GM23338 (cell line): ENCODE measurements around the gene DEFB115. TPM values are rescaled to one million over a fixed set of nuclear protein-coding genes. Genes with fewer than 3 reads are reported as not detected.

Experiments used
- ATAC-seq: fragments of 200-7000 bp; cut with Tn5 transposase; 3 replicates; pipeline ENCODE4 v1.9.1; 2020
- DNase-seq: peaks from one replicate; pipeline ENCODE4 v3.0.0-alpha.2; 2015; ENCODE audit warnings: low spot score
- H2AFZ ChIP-seq: fragments of 200-600 bp; sonication (generic); 2 replicates; pipeline ENCODE4 v1.8.0; 2016; ENCODE audit warnings: antibody characterized with exemption, mild to moderate bottlenecking, moderate library complexity
- H3F3A ChIP-seq: fragments of 200-600 bp; sonication (generic); replicated peaks from 2 replicates; pipeline ENCODE4 v1.8.0; 2017; ENCODE audit warnings: antibody characterized with exemption, mixed run types, low read depth
- H3K27ac ChIP-seq: fragments of 200-600 bp; sonication (generic); 2 replicates; pipeline ENCODE4 v1.6.1; 2016; ENCODE audit warnings: low read depth
- H3K27me3 ChIP-seq: fragments of 200-600 bp; sonication (generic); 2 replicates; pipeline ENCODE4 v1.8.0; 2016; ENCODE audit warnings: mild to moderate bottlenecking, mixed run types, moderate library complexity; ENCODE audit not compliant: insufficient read depth
- H3K36me3 ChIP-seq: fragments of 200-600 bp; sonication (generic); 2 replicates; pipeline ENCODE4 v1.8.0; 2016; ENCODE audit warnings: mild to moderate bottlenecking; ENCODE audit not compliant: insufficient read depth
- H3K4me1 ChIP-seq: fragments of 200-600 bp; sonication (generic); 2 replicates; pipeline ENCODE4 v1.8.0; 2016; ENCODE audit warnings: mild to moderate bottlenecking, moderate library complexity; ENCODE audit not compliant: insufficient read depth
- H3K4me2 ChIP-seq: fragments of 200-600 bp; sonication (generic); 2 replicates; pipeline ENCODE4 v1.7.1; 2017; ENCODE audit warnings: mixed run types
- H3K4me3 ChIP-seq: fragments of 200-600 bp; sonication (generic); 2 replicates; pipeline ENCODE4 v1.6.1; 2016; ENCODE audit warnings: mixed run types
- H3K79me2 ChIP-seq: fragments of 200-600 bp; sonication (generic); replicated peaks from 2 replicates; pipeline ENCODE4 v1.8.0; 2017; ENCODE audit warnings: mild to moderate bottlenecking; ENCODE audit not compliant: insufficient read depth
- H3K9me2 ChIP-seq: fragments of 200-600 bp; sonication (generic); 2 replicates; pipeline ENCODE4 v1.8.0; 2017; ENCODE audit not compliant: insufficient read depth
- H4K20me1 ChIP-seq: fragments of 200-600 bp; sonication (generic); replicated peaks from 2 replicates; pipeline ENCODE4 v1.8.0; 2017; ENCODE audit warnings: mild to moderate bottlenecking; ENCODE audit not compliant: insufficient read depth
- H3K27ac Mint-ChIP-seq: 2 replicates; pipeline ENCODE4 v1.8.0; 2020; ENCODE audit warnings: inconsistent platforms, mild to moderate bottlenecking, moderate library complexity, mixed read lengths
- H3K27me3 Mint-ChIP-seq: 3 replicates; pipeline ENCODE4 v1.8.0; 2022; ENCODE audit warnings: low read depth, mild to moderate bottlenecking, moderate library complexity, mixed read lengths, inconsistent platforms; ENCODE audit not compliant: insufficient read depth, poor library complexity
- H3K36me3 Mint-ChIP-seq: 3 replicates; pipeline ENCODE4 v1.8.0; 2021; ENCODE audit warnings: low read depth, mild to moderate bottlenecking, inconsistent platforms, moderate library complexity, mixed read lengths
- H3K4me1 Mint-ChIP-seq: 3 replicates; pipeline ENCODE4 v1.8.0; 2020; ENCODE audit warnings: mild to moderate bottlenecking, inconsistent platforms, mixed read lengths
- H3K4me3 Mint-ChIP-seq: 3 replicates; pipeline ENCODE4 v1.8.0; 2021; ENCODE audit warnings: moderate library complexity, mild to moderate bottlenecking, inconsistent platforms, mixed read lengths
- H3K9me3 Mint-ChIP-seq: 3 replicates; pipeline ENCODE4 v1.8.0; 2020; ENCODE audit warnings: moderate library complexity, mild to moderate bottlenecking, inconsistent platforms, mixed read lengths
- ETS1 ChIP-seq: IDR thresholded peaks from 2 replicates; pipeline ENCODE4 v1.6.1; 2016; ENCODE audit warnings: antibody characterized with exemption
- EZH2phosphoT487 ChIP-seq: fragments of 200-600 bp; sonication (generic); IDR thresholded peaks from one replicate; pipeline ENCODE4 v1.8.1; 2018; ENCODE audit warnings: antibody characterized with exemption; ENCODE audit not compliant: unreplicated experiment
- JUNB ChIP-seq: IDR thresholded peaks from one replicate; pipeline ENCODE4 v1.6.1; 2016; ENCODE audit warnings: antibody characterized with exemption; ENCODE audit not compliant: unreplicated experiment
- NANOG ChIP-seq: IDR thresholded peaks from 2 replicates; pipeline ENCODE4 v1.6.1; 2016; ENCODE audit warnings: antibody characterized with exemption, borderline replicate concordance
- REST ChIP-seq: IDR thresholded peaks from one replicate; pipeline ENCODE4 v1.6.1; 2018; ENCODE audit warnings: antibody characterized with exemption; ENCODE audit not compliant: unreplicated experiment
- STAT1 ChIP-seq: IDR thresholded peaks from one replicate; pipeline ENCODE4 v1.6.1; 2016; ENCODE audit warnings: antibody characterized with exemption; ENCODE audit not compliant: unreplicated experiment
- ZNF462 ChIP-seq: fragments of 250-450 bp; sonication (Bioruptor Pico); IDR thresholded peaks from 2 replicates; pipeline ENCODE4 v1.5.0; 2020; ENCODE audit warnings: mild to moderate bottlenecking, moderate library complexity
- polyA plus RNA-seq: library from polyadenylated mRNA; unstranded; fragments of >200 nt; fragmentation: Nextera tagmentation; extraction: Ambion mirVana; gene quantifications from 2 replicates; pipeline ENCODE4 v1.2.1, GENCODE V29; 2016
- total RNA-seq: library from RNA; depleted of rRNA; stranded (reverse); fragments of >200 nt; shearing (Covaris generic); gene quantifications from 2 replicates; pipeline ENCODE4 v1.2.3, GENCODE V29; 2014

The DEFB115 gene
- total and polyA plus RNA-seq, 2 experiments from 2014 or later = 1.1 TPM; not detected in 1

GRCh38 chr20:31236953-31237352 is 20.5 kb upstream of the DEFB115 start:
- Histone ChIP-seq H3K9me2 (no peaks in the 10 kb centered on the region), H3F3A (peaks cover 52% of the 10 kb centered on the region), H3K4me1 (no peaks in the 10 kb centered on the region), H3K36me3 (peaks cover 74% of the 10 kb centered on the region), H3K27me3 (no peaks in the 10 kb centered on the region), H2AFZ (no peak overlapping the region), H4K20me1 (no peaks in the 10 kb centered on the region), H3K79me2 (no peaks in the 10 kb centered on the region), H3K27ac (no peak overlapping the region), H3K4me3 (no peak overlapping the region; the same call in 1 of the 2 replicates), H3K4me2 (no peak overlapping the region)
- H3K27ac Mint-ChIP-seq = no peak overlapping the region
- H3K4me1 Mint-ChIP-seq = no peaks in the 10 kb centered on the region
- ATAC-seq (no peak), DNase-seq (no peak)
- no peaks in the 10 kb centered on the region for H3K9me3 Mint-ChIP-seq
- no peaks in the 10 kb centered on the region for H3K27me3 Mint-ChIP-seq
- H3K4me3 Mint-ChIP-seq = no peak overlapping the region
- TF ChIP-seq REST = no peak
- no peak for TF ChIP-seq ETS1
- TF ChIP-seq STAT1 = no peak
- no peak for TF ChIP-seq ZNF462 (CRISPR knock-in tag)
- no peak for TF ChIP-seq EZH2phosphoT487
- TF ChIP-seq NANOG = no peak
- no peak for TF ChIP-seq JUNB
- no peaks in the 10 kb centered on the region for H3K36me3 Mint-ChIP-seq
